HEK293 (cell line): Measurements from ENCODE around the gene PRDM5.

Experiments
- CTCF ChIP-seq: fragments of 450-650 bp; formaldehyde crosslinking; IDR thresholded peaks from 2 replicates; pipeline ENCODE4 v1.5.1; 2016; ENCODE audit warnings: missing biosample characterization, missing genetic modification characterization
- KLF10 ChIP-seq: fragments of 450-650 bp; IDR thresholded peaks from 2 replicates; pipeline ENCODE4 v1.5.1; 2018; ENCODE audit warnings: missing biosample characterization, mild to moderate bottlenecking, missing genetic modification characterization
- MYNN ChIP-seq: fragments of 450-650 bp; formaldehyde crosslinking; IDR thresholded peaks from 2 replicates; pipeline ENCODE4 v1.5.1; 2016; ENCODE audit warnings: missing biosample characterization, missing genetic modification characterization, borderline replicate concordance
- YY1 ChIP-seq: fragments of 450-650 bp; formaldehyde crosslinking; IDR thresholded peaks from 2 replicates; pipeline ENCODE4 v1.5.1; 2018; ENCODE audit warnings: missing biosample characterization, missing genetic modification characterization
- ZNF398 ChIP-seq: fragments of 450-650 bp; formaldehyde crosslinking; IDR thresholded peaks from 2 replicates; pipeline ENCODE4 v1.5.1; 2017; ENCODE audit warnings: missing biosample characterization, missing genetic modification characterization
- ZNF610 ChIP-seq: fragments of 450-650 bp; formaldehyde crosslinking; IDR thresholded peaks from 2 replicates; pipeline ENCODE4 v1.5.1; 2016; ENCODE audit warnings: missing biosample characterization, missing genetic modification characterization, borderline replicate concordance
- ZNF768 ChIP-seq: fragments of 450-650 bp; formaldehyde crosslinking; IDR thresholded peaks from 2 replicates; pipeline ENCODE4 v1.5.1; 2018; ENCODE audit warnings: missing biosample characterization, mild to moderate bottlenecking, missing genetic modification characterization
- ZNF792 ChIP-seq: fragments of 450-650 bp; formaldehyde crosslinking; IDR thresholded peaks from 2 replicates; pipeline ENCODE4 v1.5.1; 2016; ENCODE audit warnings: missing biosample characterization, missing genetic modification characterization
- ZNF830 ChIP-seq: fragments of 450-650 bp; IDR thresholded peaks from 2 replicates; pipeline ENCODE4 v1.5.0; 2018; ENCODE audit warnings: missing biosample characterization, missing genetic modification characterization, low read depth, mild to moderate bottlenecking, moderate library complexity

DNA sequence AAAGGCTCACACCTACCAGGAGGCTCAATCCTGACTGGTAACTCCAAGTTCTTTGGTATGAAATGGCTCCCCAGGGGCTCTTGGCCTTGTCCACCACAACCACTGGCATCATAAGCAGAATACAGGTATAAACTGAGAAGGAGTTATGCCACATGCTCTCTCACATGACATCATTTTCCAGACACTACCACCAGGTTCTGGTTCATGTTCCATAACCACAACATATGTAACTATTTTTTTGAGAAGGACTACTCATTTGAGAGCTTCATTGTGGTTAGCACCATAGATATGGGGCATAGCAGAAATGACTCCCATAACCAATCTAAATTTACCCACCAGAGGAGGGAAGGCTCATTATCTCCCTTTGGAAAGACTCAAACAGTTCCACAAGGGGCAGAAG lies 19.6 kb downstream of the PRDM5 start:
- TF ChIP-seq CTCF (tag by site-specific recombination): no peak
- no peak for TF ChIP-seq ZNF792 (tag by site-specific recombination)
- no peak for TF ChIP-seq KLF10 (tag by site-specific recombination)
- no peak for TF ChIP-seq ZNF610 (tag by site-specific recombination)
- no peak for TF ChIP-seq MYNN (tag by site-specific recombination)
- no peak for TF ChIP-seq ZNF398
- TF ChIP-seq ZNF830 (tag by site-specific recombination): no peak
- no peak for TF ChIP-seq YY1 (tag by site-specific recombination)
- no peak for TF ChIP-seq ZNF768 (tag by site-specific recombination)
